Measurements from ENCODE around the gene CCDC6. TPM values are rescaled to one million over a fixed set of nuclear protein-coding genes. Genes with fewer than 3 reads are reported as not detected.
A peak's percentile ranks its signal among the peaks of the same experiment; 100 is the strongest.

Gene CCDC6
- total and polyA plus RNA-seq, 9 of the 15 experiments (the other 6 are each of a cell fraction or from before 2014, with no cell fraction given) = 10.4 to 41.0 (median 20.9) TPM

- H3K4me2 ChIP-seq (ENCODE audit: insufficient read depth, low read length) = no peak overlapping the region
- 6% methylated on average over 6 of the region's 6 CpGs for WGBS (ENCODE audit: insufficient coverage, low coverage, missing lambda C conversion rate)
- no TSS peak for BruUV-seq (replicated peaks)
- H3K27ac ChIP-seq (ENCODE audit: extremely low read depth, low read depth, low read length) = no peak overlapping the region
- no peaks in the 10 kb centered on the region for H3K9me1 ChIP-seq (ENCODE audit: control insufficient read depth, insufficient read depth, low read length)
- no peak for DNase-seq (ENCODE audit: extremely low read depth in 1 of 4, low spot score in 3 of 4)
- H4K20me1 ChIP-seq (replicated peaks; ENCODE audit: control insufficient read depth, insufficient read depth, low read length) = no peaks in the 10 kb centered on the region
- no peaks in the 10 kb centered on the region for H3K9me3 ChIP-seq (replicated peaks; ENCODE audit: control insufficient read depth, insufficient read depth, low read depth, low read length)
- H3K4me1 ChIP-seq (replicated peaks in 1 of 2; ENCODE audit: control insufficient read depth in 2 of 2, insufficient read depth in 2 of 2, low read length in 2 of 2) = no peaks in the 10 kb centered on the region
- in situ Hi-C loops (cut with MboI) = no loop called here
- ChIA-PET POLR2A (interaction anchor here (0.9 to 1.0 kb wide), 2 partner anchors 10 to 19 kb away, joined by 3 to 5 read pairs; no protein-coding TSS in a partner anchor), CTCF (ENCODE audit: low intra/inter-chr PET ratio) (no interaction called here)
- no peaks in the 10 kb centered on the region for H3K36me3 ChIP-seq (ENCODE audit: control insufficient read depth, insufficient read depth, low read length)
- peak; percentile 21; the same call in 1 of the 3 replicates for ATAC-seq
- H2AFZ ChIP-seq (ENCODE audit: low read depth, low read length) = no peak overlapping the region
- TF ChIP-seq, protein P1, sequence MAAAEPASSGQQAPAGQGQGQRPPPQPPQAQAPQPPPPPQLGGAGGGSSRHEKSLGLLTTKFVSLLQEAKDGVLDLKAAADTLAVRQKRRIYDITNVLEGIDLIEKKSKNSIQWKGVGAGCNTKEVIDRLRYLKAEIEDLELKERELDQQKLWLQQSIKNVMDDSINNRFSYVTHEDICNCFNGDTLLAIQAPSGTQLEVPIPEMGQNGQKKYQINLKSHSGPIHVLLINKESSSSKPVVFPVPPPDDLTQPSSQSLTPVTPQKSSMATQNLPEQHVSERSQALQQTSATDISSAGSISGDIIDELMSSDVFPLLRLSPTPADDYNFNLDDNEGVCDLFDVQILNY (CRISPR knock-in tag; IDR thresholded peaks at IDR 0.05) = no peak
- no peak for TF ChIP-seq PHTF2 (CRISPR knock-in tag; IDR thresholded peaks at IDR 0.05)
- no peak for TF ChIP-seq HES1 (IDR thresholded peaks at IDR 0.05; ENCODE audit: low read depth)
- no peak for TF ChIP-seq CHD4 (IDR thresholded peaks at IDR 0.05; ENCODE audit: insufficient read depth, insufficient replicate concordance, low read depth, low read length, poor library complexity, severe bottlenecking)
- TF ChIP-seq ZNF121 (CRISPR knock-in tag; conservative IDR thresholded peaks at IDR 0.05) = no peak
- no peak overlapping the region for H3K4me3 ChIP-seq
- intact Hi-C loops (cut with micrococcal nuclease) = no loop called here
- no peaks in the 10 kb centered on the region for H3K27me3 ChIP-seq (ENCODE audit: control insufficient read depth in 2 of 2, insufficient read depth in 2 of 2, low read length in 2 of 2)
- no peaks in the 10 kb centered on the region for H3K79me2 ChIP-seq (ENCODE audit: control insufficient read depth, insufficient read depth, low read length)
- no peak overlapping the region for H3K9ac ChIP-seq (ENCODE audit: insufficient read depth in 1 of 2, low read depth in 2 of 2, low read length in 2 of 2)
- FAIRE-seq = no peak
These were observed 126.4 kb downstream of the CCDC6 start for GRCh38 chr10:59779756-59780533.
